H1 (cell line): ENCODE measurements around the gene DHRS4L2. TPM values are rescaled to one million over a fixed set of nuclear protein-coding genes. Genes with fewer than 3 reads are reported as not detected.

ENCODE experiments used
- CTBP2 ChIP-seq: IDR thresholded peaks from 2 replicates; pipeline ENCODE4 v1.7.0; 2011; ENCODE audit warnings: borderline replicate concordance, mild to moderate bottlenecking, moderate library complexity, mixed read lengths, low read length; ENCODE audit not compliant: insufficient read depth, insufficient read length
- MAFK ChIP-seq: IDR thresholded peaks from 2 replicates; pipeline ENCODE4 v1.6.1; 2012; ENCODE audit warnings: low read depth, mild to moderate bottlenecking, improper control_type of control experiment, low read length
- POLR2AphosphoS5 ChIP-seq: IDR thresholded peaks from 2 replicates; pipeline ENCODE4 v1.6.1; 2011; ENCODE audit warnings: low read depth, low read length
- SIRT6 ChIP-seq: IDR thresholded peaks from one replicate; pipeline ENCODE4 v1.7.1; 2012; ENCODE audit warnings: low read length, inconsistent platforms
- TAF7 ChIP-seq: optimal IDR thresholded peaks from 2 replicates; pipeline ENCODE3; 2011; ENCODE audit warnings: low read depth, mild to moderate bottlenecking, inconsistent platforms, low read length, moderate library complexity, borderline replicate concordance
- polyA plus RNA-seq, 7 experiments: library from polyadenylated mRNA; depleted of rRNA in 3 of 7; stranded (reverse) in 5 of 7; unstranded in 2 of 7; fragments of >200 nt in 5 of 7; fragments of 200-250 nt in 2 of 7; gene quantifications; 1 replicate in 5 of 7; 2 replicates in 1 of 7; 4 replicates in 1 of 7; pipeline versions ENCODE4 v1.2.1 to v1.2.3, GENCODE V29; 2011 to 2013; ENCODE audit warnings: missing spikeins in 2 of 7, mixed read lengths in 2 of 7
- total RNA-seq: library from RNA; stranded (reverse); fragmentation: NEBNext Ultra II Directional; extraction: Animal tissue kit (Norgen Biotek cat#: 25700); gene quantifications from 2 replicates; pipeline ENCODE4 v1.2.1, GENCODE V29; 2021
- TF ChIP-seq, protein P1 (sequence below): IDR thresholded peaks from 2 replicates; pipeline ENCODE4 v1.6.1; 2011; ENCODE audit warnings: low read length, improper control_type of control experiment
- TF ChIP-seq, protein P2 (sequence below), 3 experiments: IDR thresholded peaks; 1 replicate in 2 of 3; 2 replicates in 1 of 3; pipeline versions ENCODE4 v1.5.1 to v1.6.1; 2011; ENCODE audit warnings: low read length in 3 of 3, mild to moderate bottlenecking in 3 of 3, inconsistent platforms in 2 of 3, low read depth in 1 of 3, moderate library complexity in 1 of 3; ENCODE audit not compliant: insufficient read depth in 1 of 3; ENCODE audit errors: control extremely low read depth in 1 of 3

DHRS4L2 gene
- total and polyA plus RNA-seq, 2 of the 8 experiments (the other 6 are each of a cell fraction or from before 2014, with no cell fraction given): 12.3 to 15.4 TPM

DNA sequence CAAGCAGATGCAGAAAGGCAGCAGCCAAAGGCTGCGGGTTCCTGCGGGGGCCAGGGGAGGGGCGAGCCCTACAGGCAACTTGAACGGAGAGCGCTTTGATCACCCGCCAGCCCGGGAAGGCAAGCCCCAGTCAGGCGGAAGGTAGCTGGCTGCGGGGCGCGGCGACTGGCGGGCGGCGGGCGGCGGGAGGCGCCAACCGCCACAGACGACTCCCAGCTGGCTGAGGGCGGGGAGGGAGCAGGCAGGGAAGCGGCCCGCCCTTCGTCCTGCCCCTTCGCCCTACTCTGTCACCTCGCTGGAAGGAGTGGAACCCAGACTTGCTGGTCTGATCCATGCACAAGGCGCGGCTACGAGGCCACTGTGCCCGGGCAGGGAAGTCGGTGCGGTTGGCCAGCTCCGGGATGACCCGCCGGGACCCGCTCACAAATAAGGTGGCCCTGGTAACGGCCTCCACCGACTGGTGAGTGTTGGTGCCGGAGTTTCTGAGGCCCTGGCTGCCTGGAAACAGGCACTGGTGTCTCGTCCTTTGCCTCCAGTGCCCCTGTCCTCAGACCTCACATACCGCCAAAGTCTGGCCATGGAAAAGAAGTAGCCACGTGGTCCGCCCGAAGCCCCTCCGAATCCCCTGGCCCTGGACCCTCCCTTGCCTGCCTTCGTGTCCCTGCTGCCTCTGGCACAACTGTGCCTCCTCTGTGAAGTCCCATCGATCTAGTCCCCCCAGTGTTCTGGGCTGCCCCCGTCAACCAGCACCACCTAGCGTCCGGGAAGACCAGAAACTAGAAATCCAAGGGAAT, 47.6 kb downstream of the DHRS4L2 start (continued):
- TF ChIP-seq TAF7 (peak; percentile 46), CTBP2 (no peak), POLR2AphosphoS5 (peak; percentile 43; the same call in 1 of the 2 replicates), MAFK (no peak), SIRT6 (no peak)
- TF ChIP-seq, protein P1, sequence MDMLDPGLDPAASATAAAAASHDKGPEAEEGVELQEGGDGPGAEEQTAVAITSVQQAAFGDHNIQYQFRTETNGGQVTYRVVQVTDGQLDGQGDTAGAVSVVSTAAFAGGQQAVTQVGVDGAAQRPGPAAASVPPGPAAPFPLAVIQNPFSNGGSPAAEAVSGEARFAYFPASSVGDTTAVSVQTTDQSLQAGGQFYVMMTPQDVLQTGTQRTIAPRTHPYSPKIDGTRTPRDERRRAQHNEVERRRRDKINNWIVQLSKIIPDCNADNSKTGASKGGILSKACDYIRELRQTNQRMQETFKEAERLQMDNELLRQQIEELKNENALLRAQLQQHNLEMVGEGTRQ: no peak
- TF ChIP-seq, protein P2, sequence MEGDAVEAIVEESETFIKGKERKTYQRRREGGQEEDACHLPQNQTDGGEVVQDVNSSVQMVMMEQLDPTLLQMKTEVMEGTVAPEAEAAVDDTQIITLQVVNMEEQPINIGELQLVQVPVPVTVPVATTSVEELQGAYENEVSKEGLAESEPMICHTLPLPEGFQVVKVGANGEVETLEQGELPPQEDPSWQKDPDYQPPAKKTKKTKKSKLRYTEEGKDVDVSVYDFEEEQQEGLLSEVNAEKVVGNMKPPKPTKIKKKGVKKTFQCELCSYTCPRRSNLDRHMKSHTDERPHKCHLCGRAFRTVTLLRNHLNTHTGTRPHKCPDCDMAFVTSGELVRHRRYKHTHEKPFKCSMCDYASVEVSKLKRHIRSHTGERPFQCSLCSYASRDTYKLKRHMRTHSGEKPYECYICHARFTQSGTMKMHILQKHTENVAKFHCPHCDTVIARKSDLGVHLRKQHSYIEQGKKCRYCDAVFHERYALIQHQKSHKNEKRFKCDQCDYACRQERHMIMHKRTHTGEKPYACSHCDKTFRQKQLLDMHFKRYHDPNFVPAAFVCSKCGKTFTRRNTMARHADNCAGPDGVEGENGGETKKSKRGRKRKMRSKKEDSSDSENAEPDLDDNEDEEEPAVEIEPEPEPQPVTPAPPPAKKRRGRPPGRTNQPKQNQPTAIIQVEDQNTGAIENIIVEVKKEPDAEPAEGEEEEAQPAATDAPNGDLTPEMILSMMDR (IDR thresholded peaks at IDR 0.05; ENCODE audit: control extremely low read depth in 1 of 3, insufficient read depth in 1 of 3, low read depth in 1 of 3, low read length in 3 of 3): peak; percentile 75 to 82 (median 81)
